Testis (tissue), 2 donors: Measurements from ENCODE around the gene REV3L.

Experiments used
- POLR2A ChIP-seq: fragments of 450-650 bp; IDR thresholded peaks from one replicate; pipeline ENCODE4 v1.6.1; 2017; ENCODE audit warnings: antibody characterized with exemption, mild to moderate bottlenecking, moderate library complexity
- TF ChIP-seq, protein P1 (sequence below), 3 experiments: fragments of 450-650 bp in 2 of 3; fragments of 200-600 bp in 1 of 3; sonication (generic) in 1 of 3; IDR thresholded peaks; one replicate each; pipeline ENCODE4 v1.5.1; 2016 to 2019; ENCODE audit warnings: antibody characterized with exemption in 3 of 3, mild to moderate bottlenecking in 2 of 3, moderate library complexity in 1 of 3

- TF ChIP-seq POLR2A = no peak
- TF ChIP-seq, protein P1, sequence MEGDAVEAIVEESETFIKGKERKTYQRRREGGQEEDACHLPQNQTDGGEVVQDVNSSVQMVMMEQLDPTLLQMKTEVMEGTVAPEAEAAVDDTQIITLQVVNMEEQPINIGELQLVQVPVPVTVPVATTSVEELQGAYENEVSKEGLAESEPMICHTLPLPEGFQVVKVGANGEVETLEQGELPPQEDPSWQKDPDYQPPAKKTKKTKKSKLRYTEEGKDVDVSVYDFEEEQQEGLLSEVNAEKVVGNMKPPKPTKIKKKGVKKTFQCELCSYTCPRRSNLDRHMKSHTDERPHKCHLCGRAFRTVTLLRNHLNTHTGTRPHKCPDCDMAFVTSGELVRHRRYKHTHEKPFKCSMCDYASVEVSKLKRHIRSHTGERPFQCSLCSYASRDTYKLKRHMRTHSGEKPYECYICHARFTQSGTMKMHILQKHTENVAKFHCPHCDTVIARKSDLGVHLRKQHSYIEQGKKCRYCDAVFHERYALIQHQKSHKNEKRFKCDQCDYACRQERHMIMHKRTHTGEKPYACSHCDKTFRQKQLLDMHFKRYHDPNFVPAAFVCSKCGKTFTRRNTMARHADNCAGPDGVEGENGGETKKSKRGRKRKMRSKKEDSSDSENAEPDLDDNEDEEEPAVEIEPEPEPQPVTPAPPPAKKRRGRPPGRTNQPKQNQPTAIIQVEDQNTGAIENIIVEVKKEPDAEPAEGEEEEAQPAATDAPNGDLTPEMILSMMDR (IDR thresholded peaks at IDR 0.05) = no peak
These were observed 124.6 kb downstream of the REV3L start for GRCh38 chr6:111358454-111358853.
